HepG2 (cell line): ENCODE measurements around the gene TMBIM4.

Source experiments
- EZH2 ChIP-seq: conservative IDR thresholded peaks from 2 replicates; pipeline ENCODE4 v1.6.1; 2012; ENCODE audit warnings: mild to moderate bottlenecking, low read depth, low read length, moderate library complexity
- FOXJ3 ChIP-seq: sonication (generic); formaldehyde crosslinking; IDR thresholded peaks from 2 replicates; pipeline ENCODE4 v1.4.0; 2020; ENCODE audit warnings: missing genetic modification reagents, mild to moderate bottlenecking, borderline replicate concordance
- GLI4 ChIP-seq: sonication (generic); formaldehyde crosslinking; IDR thresholded peaks from 2 replicates; pipeline ENCODE4 v1.5.1; 2020; ENCODE audit warnings: missing genetic modification reagents, mild to moderate bottlenecking, moderate library complexity, borderline replicate concordance
- NR2C2 ChIP-seq: sonication (generic); formaldehyde crosslinking; IDR thresholded peaks from 2 replicates; pipeline ENCODE4 v1.4.0; 2020; ENCODE audit warnings: missing genetic modification reagents, mild to moderate bottlenecking, moderate library complexity, borderline replicate concordance
- RAD21 ChIP-seq: fragments of 450-650 bp; formaldehyde crosslinking; IDR thresholded peaks from 2 replicates; pipeline ENCODE4 v1.5.0; 2020; ENCODE audit warnings: mild to moderate bottlenecking
- RFXANK ChIP-seq: IDR thresholded peaks from 2 replicates; pipeline ENCODE4 v1.6.1; 2016
- SIN3A ChIP-seq: IDR thresholded peaks from 2 replicates; pipeline ENCODE4 v1.6.1; 2011; ENCODE audit warnings: low read depth, mild to moderate bottlenecking, control low read depth, low read length, borderline replicate concordance
- SMAD1 ChIP-seq: sonication (generic); formaldehyde crosslinking; IDR thresholded peaks from 2 replicates; pipeline ENCODE4 v1.4.0; 2020; ENCODE audit warnings: missing genetic modification reagents, low read depth, mild to moderate bottlenecking, borderline replicate concordance
- ZNF543 ChIP-seq: sonication (generic); formaldehyde crosslinking; IDR thresholded peaks from 2 replicates; pipeline ENCODE4 v1.4.0; 2020; ENCODE audit warnings: mild to moderate bottlenecking, missing genetic modification reagents
- ZNF670 ChIP-seq: sonication (generic); formaldehyde crosslinking; IDR thresholded peaks from 2 replicates; pipeline ENCODE4 v1.8.0; 2022; ENCODE audit warnings: mild to moderate bottlenecking, missing genetic modification reagents, borderline replicate concordance
- TF ChIP-seq, protein P1 (sequence below): sonication (generic); formaldehyde crosslinking; IDR thresholded peaks from 2 replicates; pipeline ENCODE4 v1.5.0; 2020; ENCODE audit warnings: mild to moderate bottlenecking, missing genetic modification reagents, moderate library complexity

DNA sequence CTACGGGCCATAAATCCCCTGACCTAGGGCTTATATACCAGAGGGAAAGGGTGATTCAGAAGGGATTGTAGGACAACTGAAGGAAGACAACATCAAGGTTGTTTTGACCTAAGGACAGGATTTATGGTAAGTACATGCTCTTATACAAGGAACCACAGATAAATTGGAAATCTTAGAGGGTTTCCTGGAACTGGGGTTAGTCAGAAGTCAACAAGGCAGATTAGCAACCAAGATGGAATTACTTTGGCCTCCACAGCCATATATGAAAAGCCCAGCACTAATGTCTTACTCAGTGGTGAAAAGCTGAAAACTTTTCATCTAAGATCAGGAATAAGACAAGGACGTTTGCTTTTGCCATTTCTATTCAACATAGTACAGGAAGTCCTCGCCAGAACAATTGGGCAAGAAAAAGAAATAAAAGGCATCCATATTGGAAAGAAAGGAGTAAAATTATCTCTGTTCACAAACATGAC, 5.4 kb downstream of the TMBIM4 start:
- no peak for TF ChIP-seq NR2C2 (CRISPR knock-in tag)
- TF ChIP-seq, protein P1, sequence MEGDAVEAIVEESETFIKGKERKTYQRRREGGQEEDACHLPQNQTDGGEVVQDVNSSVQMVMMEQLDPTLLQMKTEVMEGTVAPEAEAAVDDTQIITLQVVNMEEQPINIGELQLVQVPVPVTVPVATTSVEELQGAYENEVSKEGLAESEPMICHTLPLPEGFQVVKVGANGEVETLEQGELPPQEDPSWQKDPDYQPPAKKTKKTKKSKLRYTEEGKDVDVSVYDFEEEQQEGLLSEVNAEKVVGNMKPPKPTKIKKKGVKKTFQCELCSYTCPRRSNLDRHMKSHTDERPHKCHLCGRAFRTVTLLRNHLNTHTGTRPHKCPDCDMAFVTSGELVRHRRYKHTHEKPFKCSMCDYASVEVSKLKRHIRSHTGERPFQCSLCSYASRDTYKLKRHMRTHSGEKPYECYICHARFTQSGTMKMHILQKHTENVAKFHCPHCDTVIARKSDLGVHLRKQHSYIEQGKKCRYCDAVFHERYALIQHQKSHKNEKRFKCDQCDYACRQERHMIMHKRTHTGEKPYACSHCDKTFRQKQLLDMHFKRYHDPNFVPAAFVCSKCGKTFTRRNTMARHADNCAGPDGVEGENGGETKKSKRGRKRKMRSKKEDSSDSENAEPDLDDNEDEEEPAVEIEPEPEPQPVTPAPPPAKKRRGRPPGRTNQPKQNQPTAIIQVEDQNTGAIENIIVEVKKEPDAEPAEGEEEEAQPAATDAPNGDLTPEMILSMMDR (CRISPR knock-in tag): no peak
- no peak for TF ChIP-seq ZNF543 (CRISPR knock-in tag)
- no peak for TF ChIP-seq FOXJ3
- no peak for TF ChIP-seq RAD21 (CRISPR knock-in tag)
- TF ChIP-seq RFXANK: no peak
- no peak for TF ChIP-seq ZNF670 (CRISPR knock-in tag)
- no peak for TF ChIP-seq SMAD1 (CRISPR knock-in tag)
- TF ChIP-seq EZH2: no peak
- no peak for TF ChIP-seq GLI4
- TF ChIP-seq SIN3A: no peak
